WERI-Rb-1 (cell line): Measurements from ENCODE around the gene L1TD1.
"Not testable (repeated sequence)": the region's sequence is repeated elsewhere in the genome, so short reads cannot be mapped to it uniquely, and the experiment has no call there.

ENCODE experiments used
- DNase-seq: peaks from one replicate; pipeline ENCODE4 v3.0.0-alpha.2; 2020
- H3K27ac ChIP-seq: fragments of 250-450 bp; sonication (Bioruptor Pico); 2 replicates; pipeline ENCODE4 v1.5.1; 2020; ENCODE audit warnings: mild to moderate bottlenecking, moderate library complexity
- H3K27me3 ChIP-seq: fragments of 250-450 bp; sonication (Bioruptor Pico); 2 replicates; pipeline ENCODE4 v1.5.1; 2021; ENCODE audit warnings: mild to moderate bottlenecking, low read depth, moderate library complexity; ENCODE audit not compliant: insufficient read depth, severe bottlenecking
- H3K36me3 ChIP-seq: fragments of 250-450 bp; sonication (Bioruptor Pico); 2 replicates; pipeline ENCODE4 v1.5.1; 2020; ENCODE audit warnings: mild to moderate bottlenecking, moderate library complexity
- H3K4me3 ChIP-seq: 2 replicates; pipeline ENCODE4 v1.5.1; 2011; ENCODE audit warnings: low read depth, mild to moderate bottlenecking, control low read depth, low read length
- H3K9me3 ChIP-seq: fragments of 250-450 bp; sonication (Bioruptor Pico); 2 replicates; pipeline ENCODE4 v1.5.1; 2021; ENCODE audit warnings: mild to moderate bottlenecking, moderate library complexity; ENCODE audit not compliant: severe bottlenecking
- TF ChIP-seq, protein P1 (sequence below): IDR thresholded peaks from 2 replicates; pipeline ENCODE4 v1.5.1; 2011; ENCODE audit warnings: low read depth, mild to moderate bottlenecking, control low read depth, inconsistent platforms, low read length

The L1TD1 gene

DNA sequence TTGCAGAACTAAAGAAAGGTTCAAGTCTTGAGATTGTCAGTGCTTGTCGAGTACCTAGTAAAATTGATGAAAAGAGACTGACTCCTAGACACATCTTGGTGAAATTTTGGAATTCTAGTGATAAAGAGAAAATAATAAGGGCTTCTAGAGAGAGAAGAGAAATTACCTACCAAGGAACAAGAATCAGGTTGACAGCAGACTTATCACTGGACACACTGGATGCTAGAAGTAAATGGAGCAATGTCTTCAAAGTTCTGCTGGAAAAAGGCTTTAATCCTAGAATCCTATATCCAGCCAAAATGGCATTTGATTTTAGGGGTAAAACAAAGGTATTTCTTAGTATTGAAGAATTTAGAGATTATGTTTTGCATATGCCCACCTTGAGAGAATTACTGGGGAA lies 16.3 kb downstream of the L1TD1 start:
- Histone ChIP-seq H3K9me3 (peaks cover 6% of the 10 kb centered on the region), H3K27ac (no peak overlapping the region), H3K4me3 (no peak overlapping the region), H3K36me3 (no peaks in the 10 kb centered on the region), H3K27me3 (no peaks in the 10 kb centered on the region)
- TF ChIP-seq, protein P1, sequence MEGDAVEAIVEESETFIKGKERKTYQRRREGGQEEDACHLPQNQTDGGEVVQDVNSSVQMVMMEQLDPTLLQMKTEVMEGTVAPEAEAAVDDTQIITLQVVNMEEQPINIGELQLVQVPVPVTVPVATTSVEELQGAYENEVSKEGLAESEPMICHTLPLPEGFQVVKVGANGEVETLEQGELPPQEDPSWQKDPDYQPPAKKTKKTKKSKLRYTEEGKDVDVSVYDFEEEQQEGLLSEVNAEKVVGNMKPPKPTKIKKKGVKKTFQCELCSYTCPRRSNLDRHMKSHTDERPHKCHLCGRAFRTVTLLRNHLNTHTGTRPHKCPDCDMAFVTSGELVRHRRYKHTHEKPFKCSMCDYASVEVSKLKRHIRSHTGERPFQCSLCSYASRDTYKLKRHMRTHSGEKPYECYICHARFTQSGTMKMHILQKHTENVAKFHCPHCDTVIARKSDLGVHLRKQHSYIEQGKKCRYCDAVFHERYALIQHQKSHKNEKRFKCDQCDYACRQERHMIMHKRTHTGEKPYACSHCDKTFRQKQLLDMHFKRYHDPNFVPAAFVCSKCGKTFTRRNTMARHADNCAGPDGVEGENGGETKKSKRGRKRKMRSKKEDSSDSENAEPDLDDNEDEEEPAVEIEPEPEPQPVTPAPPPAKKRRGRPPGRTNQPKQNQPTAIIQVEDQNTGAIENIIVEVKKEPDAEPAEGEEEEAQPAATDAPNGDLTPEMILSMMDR = no peak
- no peak for DNase-seq

DNA sequence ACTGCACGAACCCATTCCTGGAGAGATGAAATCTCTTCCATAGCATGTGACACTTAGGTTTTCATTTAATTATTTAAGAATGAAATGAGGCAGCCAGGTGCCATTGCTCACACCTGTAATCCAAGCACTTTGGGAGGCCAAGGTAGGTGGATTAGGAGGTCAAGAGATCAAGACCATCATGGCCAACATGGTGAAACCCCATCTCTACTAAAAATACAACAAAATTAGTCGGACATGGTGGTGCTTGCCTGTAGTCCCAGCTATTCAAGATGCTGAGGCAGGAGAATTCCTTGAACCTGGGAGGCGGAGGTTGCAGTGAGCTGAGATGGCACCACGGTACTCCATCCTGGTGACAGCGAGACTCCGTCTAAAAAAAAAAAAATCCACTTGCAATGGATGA lies 17.8 kb downstream of the L1TD1 start:
- H3K36me3 ChIP-seq = no peaks in the 10 kb centered on the region
- H3K4me3 ChIP-seq = no peak overlapping the region
- TF ChIP-seq, protein P1 = no peak
- H3K9me3 ChIP-seq = peaks cover 6% of the 10 kb centered on the region
- no peak for DNase-seq
- H3K27me3 ChIP-seq = no peaks in the 10 kb centered on the region
- no peak overlapping the region for H3K27ac ChIP-seq

DNA sequence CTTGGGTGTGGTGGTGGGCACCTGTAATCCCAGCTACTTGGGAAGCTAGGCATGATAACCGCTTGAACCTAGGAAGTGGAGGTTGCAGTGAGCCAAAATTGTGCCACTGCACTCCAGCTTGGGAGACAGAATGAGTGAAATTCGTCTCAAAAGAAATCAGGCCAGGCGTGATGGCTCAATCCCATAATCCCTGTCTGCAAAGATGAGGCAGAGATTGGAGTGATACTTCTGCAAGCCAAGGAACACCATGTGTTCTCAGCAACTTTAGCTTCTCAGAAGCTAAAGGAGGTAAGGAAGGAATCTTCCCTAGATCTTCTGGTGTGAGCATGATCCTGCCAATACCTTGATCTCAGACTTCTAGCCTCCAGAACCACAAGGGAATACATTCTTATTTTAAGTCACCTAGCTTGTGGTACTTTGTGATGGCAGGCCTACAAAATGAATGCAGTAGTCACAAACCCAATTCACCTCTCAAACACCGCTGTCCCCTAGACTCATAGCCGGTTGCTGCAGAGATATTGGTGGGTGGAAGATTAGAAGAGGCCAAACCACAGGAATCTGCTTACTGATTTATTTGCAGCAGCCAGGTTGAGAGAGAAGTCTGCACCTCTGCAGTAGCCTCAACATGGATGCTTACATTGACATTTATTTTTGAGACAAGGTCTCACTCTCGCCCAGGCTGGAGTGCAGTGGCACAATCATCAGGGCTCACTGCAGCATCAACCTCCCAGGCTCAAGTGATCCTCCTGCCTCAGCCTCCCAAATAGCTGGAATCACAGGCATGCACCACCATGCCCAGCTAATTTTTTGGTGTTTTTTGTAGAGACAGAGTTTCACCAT lies 18.6 kb downstream of the L1TD1 start:
- Histone ChIP-seq H3K27ac (no peak overlapping the region), H3K4me3 (no peak overlapping the region), H3K36me3 (no peaks in the 10 kb centered on the region), H3K27me3 (no peaks in the 10 kb centered on the region), H3K9me3 (peaks cover 6% of the 10 kb centered on the region)
- DNase-seq = no peak
- TF ChIP-seq, protein P1 = no peak

DNA sequence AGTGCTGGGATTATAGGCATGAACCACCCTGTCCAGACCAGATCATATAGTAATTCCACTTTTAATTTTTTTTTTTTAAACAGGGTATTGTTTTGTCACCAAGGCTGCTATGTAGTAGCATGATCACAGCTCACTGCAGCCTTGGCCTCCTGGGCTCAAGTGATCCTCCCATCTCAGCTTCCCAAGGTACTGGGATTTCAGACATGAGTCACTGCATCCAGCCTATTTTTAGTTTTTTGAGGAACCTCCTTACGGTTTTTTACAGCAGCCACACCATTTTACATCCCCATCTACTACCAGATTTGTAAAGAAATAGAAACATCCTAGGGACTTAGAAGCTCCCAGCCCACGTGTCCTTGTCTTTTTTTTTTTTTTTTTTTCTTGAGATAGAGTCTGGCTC lies 24.0 kb downstream of the L1TD1 start:
- no peak for DNase-seq
- no peaks in the 10 kb centered on the region for H3K36me3 ChIP-seq
- TF ChIP-seq, protein P1 = no peak
- H3K4me3 ChIP-seq = no peak overlapping the region
- no peaks in the 10 kb centered on the region for H3K9me3 ChIP-seq
- H3K27ac ChIP-seq = no peak overlapping the region
- H3K27me3 ChIP-seq = no peaks in the 10 kb centered on the region

DNA sequence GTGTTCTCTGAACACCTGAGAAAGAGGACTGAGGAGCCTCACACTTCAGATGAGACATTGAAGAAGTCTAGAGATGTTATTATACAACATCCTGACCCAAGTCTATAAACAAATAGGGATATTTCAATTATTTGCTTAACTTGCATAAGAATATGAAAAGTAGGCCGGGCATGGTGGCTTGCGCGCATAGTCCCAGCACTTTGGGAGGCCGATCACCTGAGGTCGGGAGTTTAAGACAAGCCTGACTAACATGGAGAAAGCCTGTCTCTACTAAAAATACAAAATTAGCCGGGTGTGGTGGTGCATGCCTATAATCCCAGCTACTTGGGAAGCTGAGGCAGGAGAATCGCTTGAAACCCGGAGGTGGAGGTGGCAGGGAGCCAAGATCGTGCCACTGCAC lies 25.8 kb downstream of the L1TD1 start:
- H3K27ac ChIP-seq, H3K27me3 ChIP-seq, DNase-seq, H3K4me3 ChIP-seq, H3K36me3 ChIP-seq, H3K9me3 ChIP-seq: not testable (repeated sequence)

DNA sequence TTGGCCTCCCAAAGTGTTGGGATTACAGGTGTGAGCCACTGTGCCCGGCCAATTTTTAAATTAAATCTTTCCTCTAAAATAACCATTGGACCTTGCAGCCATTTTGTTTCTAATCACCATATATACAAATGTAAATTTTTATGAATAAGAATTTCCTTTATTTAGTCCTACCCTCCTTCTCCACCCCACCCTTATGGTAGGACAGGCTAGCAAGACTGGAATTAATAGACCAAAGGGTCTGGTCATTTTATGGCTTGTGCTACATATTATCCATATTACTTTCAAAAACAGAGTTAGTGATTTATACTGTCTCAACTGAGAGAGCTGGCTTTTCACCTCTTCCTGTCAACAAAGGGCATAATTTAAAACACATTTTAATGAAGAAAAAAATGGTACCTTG lies 26.5 kb downstream of the L1TD1 start:
- no peak for DNase-seq
- Histone ChIP-seq H3K9me3 (no peaks in the 10 kb centered on the region), H3K4me3 (no peak overlapping the region), H3K27me3 (no peaks in the 10 kb centered on the region), H3K27ac (no peak overlapping the region), H3K36me3 (no peaks in the 10 kb centered on the region)
- TF ChIP-seq, protein P1 = no peak
